Thoracic aorta (tissue), 2 donors: ENCODE results near the gene ATG14. TPM values are rescaled to one million over a fixed set of nuclear protein-coding genes. Genes with fewer than 3 reads are reported as not detected.

ENCODE experiments used
- ATAC-seq: fragments of 150-250 bp; one replicate; pipeline ENCODE4 v1.8.0; 2017; ENCODE audit warnings: low read depth; ENCODE audit not compliant: insufficient number of reproducible peaks, low FRiP score
- DNase-seq: peaks from one replicate; pipeline ENCODE4 v3.0.0-alpha.2; 2020; ENCODE audit warnings: low spot score
- H3K27ac ChIP-seq, 2 donors: fragments of 200-600 bp; sonication (generic); 1 replicate in 1 of 2; 2 replicates in 1 of 2; pipeline ENCODE4 v1.5.1; 2016; ENCODE audit warnings: mild to moderate bottlenecking in 2 of 2, moderate library complexity in 2 of 2
- H3K27me3 ChIP-seq: fragments of 200-600 bp; sonication (generic); replicated peaks from 2 replicates; pipeline ENCODE4 v1.6.0; 2016; ENCODE audit warnings: mild to moderate bottlenecking; ENCODE audit not compliant: insufficient read depth
- H3K36me3 ChIP-seq: fragments of 200-600 bp; sonication (generic); one replicate; pipeline ENCODE4 v1.5.1; 2016
- H3K4me1 ChIP-seq, 2 donors: fragments of 200-600 bp; sonication (generic); 1 replicate in 1 of 2; 2 replicates in 1 of 2; pipeline versions ENCODE4 v1.5.1 to v1.6.0; 2016; ENCODE audit warnings: low read depth in 2 of 2, mild to moderate bottlenecking in 1 of 2; ENCODE audit not compliant: control insufficient read depth in 1 of 2
- H3K4me3 ChIP-seq: fragments of 200-600 bp; sonication (generic); 2 replicates; pipeline ENCODE4 v1.5.1; 2016; ENCODE audit warnings: mild to moderate bottlenecking
- H3K9me3 ChIP-seq: fragments of 200-600 bp; sonication (generic); 2 replicates; pipeline ENCODE4 v1.5.1; 2016
- CTCF ChIP-seq: fragments of 200-600 bp; sonication (generic); IDR thresholded peaks from one replicate; pipeline ENCODE4 v1.5.1; 2019; ENCODE audit warnings: antibody characterized with exemption
- total RNA-seq, 2 donors: library from RNA; depleted of rRNA; stranded (reverse); fragments of >200 nt; gene quantifications; one replicate each; pipeline versions ENCODE4 v1.1.0 to v1.2.3, GENCODE V29; 2016

ATG14 gene
- total RNA-seq, 2 donors from 2014 or later, result 19.5 to 26.0 TPM

- H3K27ac ChIP-seq, result no peak overlapping the region
- no peak for ATAC-seq
- H3K27me3 ChIP-seq, result no peaks in the 10 kb centered on the region
- H3K9me3 ChIP-seq, result no peaks in the 10 kb centered on the region
- peaks cover 5% of the 10 kb centered on the region for H3K36me3 ChIP-seq
- H3K4me3 ChIP-seq, result no peak overlapping the region
- DNase-seq, result no peak
- no peaks in the 10 kb centered on the region for H3K4me1 ChIP-seq
- no peak for TF ChIP-seq CTCF
Observed at GRCh38 chr14:55361190-55361589, 50.4 kb downstream of the ATG14 start.

- no peaks in the 10 kb centered on the region for H3K4me1 ChIP-seq
- H3K36me3 ChIP-seq, result peaks cover 4% of the 10 kb centered on the region
- no peaks in the 10 kb centered on the region for H3K27me3 ChIP-seq
- H3K27ac ChIP-seq, result no peak overlapping the region
- no peak overlapping the region for H3K4me3 ChIP-seq
- ATAC-seq, result no peak
- H3K9me3 ChIP-seq, result no peaks in the 10 kb centered on the region
- TF ChIP-seq CTCF, result no peak
- no peak for DNase-seq
Observed at GRCh38 chr14:55359307-55359706, 52.3 kb downstream of the ATG14 start.

- no peak for TF ChIP-seq CTCF
- no peaks in the 10 kb centered on the region for H3K27me3 ChIP-seq
- no peaks in the 10 kb centered on the region for H3K9me3 ChIP-seq
- H3K27ac ChIP-seq, result no peak overlapping the region
- peaks cover 8% of the 10 kb centered on the region for H3K36me3 ChIP-seq
- no peak overlapping the region for H3K4me3 ChIP-seq
- H3K4me1 ChIP-seq, result no peaks in the 10 kb centered on the region
- no peak for DNase-seq
- no peak for ATAC-seq
Observed at GRCh38 chr14:55356913-55357312, 54.7 kb downstream of the ATG14 start.

GRCh38 chr14:55355922-55356321 lies 55.7 kb downstream of the ATG14 start:
- no peak for ATAC-seq
- no peaks in the 10 kb centered on the region for H3K9me3 ChIP-seq
- DNase-seq, result no peak
- H3K27me3 ChIP-seq, result no peaks in the 10 kb centered on the region
- no peaks in the 10 kb centered on the region for H3K4me1 ChIP-seq
- TF ChIP-seq CTCF, result no peak
- peaks cover 17% of the 10 kb centered on the region for H3K36me3 ChIP-seq
- H3K4me3 ChIP-seq, result no peak overlapping the region
- H3K27ac ChIP-seq, result no peak overlapping the region

- ATAC-seq (no peak), DNase-seq (no peak)
- Histone ChIP-seq H3K4me1 (no peaks in the 10 kb centered on the region), H3K36me3 (peaks cover 23% of the 10 kb centered on the region), H3K4me3 (no peak overlapping the region), H3K27ac (no peak overlapping the region), H3K27me3 (no peaks in the 10 kb centered on the region), H3K9me3 (no peaks in the 10 kb centered on the region)
- TF ChIP-seq CTCF, result peak; percentile 62
Observed at GRCh38 chr14:55354500-55354899, 57.1 kb downstream of the ATG14 start.
